ENCODE data around the gene PLOD2.

PLOD2 gene

GRCh38 chr3:146160964-146161662 lies at the start of gene PLOD2:
TSS of gene PLOD2 (minus strand) at chr3:146161184. CDS start at chr3:146160989, 195 bp downstream.
- Histone ChIP-seq H2AFZ (peak within 1 kb of the TSS; percentile 87), H3K4me1 (peaks cover 14% of the 10 kb centered on the region), H3K27ac (peak within 1 kb of the TSS; percentile 92)

GRCh38 chr3:146209371-146209770 lies 48.4 kb upstream of the PLOD2 start:
- H3K4me2 ChIP-seq (ENCODE audit: low read length), result no peak overlapping the region
- no peak overlapping the region for H3K27ac ChIP-seq
- no peak overlapping the region for H3K4me3 ChIP-seq (ENCODE audit: low read depth, low read length)
- H3K9ac ChIP-seq, result no peak overlapping the region
- no peaks in the 10 kb centered on the region for H3K9me3 ChIP-seq (ENCODE audit: control insufficient read depth, low read length)
- no peaks in the 10 kb centered on the region for H3K27me3 ChIP-seq (ENCODE audit: control insufficient read depth, insufficient read depth, low read length)
- H2AFZ ChIP-seq, result no peak overlapping the region
- H3K79me2 ChIP-seq, result no peaks in the 10 kb centered on the region
- no peak for TF ChIP-seq CTCF (IDR thresholded peaks at IDR 0.05)
- H3K4me1 ChIP-seq, result no peaks in the 10 kb centered on the region
- H3K36me3 ChIP-seq (ENCODE audit: control insufficient read depth, insufficient read depth, low read length), result no peaks in the 10 kb centered on the region

More at GRCh38 chr3:146160964-146161662, at the start of gene PLOD2:
- peak within 1 kb of the TSS; percentile 72 for H3K9ac ChIP-seq
- TF ChIP-seq CTCF (IDR thresholded peaks at IDR 0.05), result no peak
- H3K4me2 ChIP-seq (ENCODE audit: low read length), result peak within 1 kb of the TSS; percentile 70
- H3K4me3 ChIP-seq (ENCODE audit: low read depth, low read length), result peak within 1 kb of the TSS; percentile 78
- peaks cover 7% of the 10 kb centered on the region for H3K79me2 ChIP-seq
- H3K9me3 ChIP-seq (ENCODE audit: control insufficient read depth, low read length), result no peaks in the 10 kb centered on the region
- no peaks in the 10 kb centered on the region for H3K36me3 ChIP-seq (ENCODE audit: control insufficient read depth, insufficient read depth, low read length)
- no peaks in the 10 kb centered on the region for H3K27me3 ChIP-seq (ENCODE audit: control insufficient read depth, insufficient read depth, low read length)

- Histone ChIP-seq H3K27me3 (ENCODE audit: control insufficient read depth, insufficient read depth, low read length) (no peaks in the 10 kb centered on the region), H3K4me2 (ENCODE audit: low read length) (no peak overlapping the region), H3K4me1 (no peaks in the 10 kb centered on the region), H3K36me3 (ENCODE audit: control insufficient read depth, insufficient read depth, low read length) (no peaks in the 10 kb centered on the region), H2AFZ (no peak overlapping the region), H3K4me3 (ENCODE audit: low read depth, low read length) (no peak overlapping the region), H3K27ac (no peak overlapping the region), H3K9ac (no peak overlapping the region), H3K9me3 (ENCODE audit: control insufficient read depth, low read length) (no peaks in the 10 kb centered on the region), H3K79me2 (no peaks in the 10 kb centered on the region)
- no peak for TF ChIP-seq CTCF (IDR thresholded peaks at IDR 0.05)
Observed at GRCh38 chr3:146203776-146204175, 42.8 kb upstream of the PLOD2 start.

- H3K36me3 ChIP-seq (ENCODE audit: control insufficient read depth, insufficient read depth, low read length), result no peaks in the 10 kb centered on the region
- H3K9ac ChIP-seq, result no peak overlapping the region
- H3K9me3 ChIP-seq (ENCODE audit: control insufficient read depth, low read length), result no peaks in the 10 kb centered on the region
- no peaks in the 10 kb centered on the region for H3K4me1 ChIP-seq
- no peak overlapping the region for H3K4me3 ChIP-seq (ENCODE audit: low read depth, low read length)
- H3K79me2 ChIP-seq, result no peaks in the 10 kb centered on the region
- H3K4me2 ChIP-seq (ENCODE audit: low read length), result no peak overlapping the region
- no peak for TF ChIP-seq CTCF (IDR thresholded peaks at IDR 0.05)
- H3K27ac ChIP-seq, result no peak overlapping the region
- H3K27me3 ChIP-seq (ENCODE audit: control insufficient read depth, insufficient read depth, low read length), result no peaks in the 10 kb centered on the region
- no peak overlapping the region for H2AFZ ChIP-seq
Observed at GRCh38 chr3:146200461-146201220, 39.7 kb upstream of the PLOD2 start.

All from parathyroid adenoma (tissue), 2 donors.